Karpas-422 (cell line): ENCODE data around the gene USP22. TPM values are rescaled to one million over a fixed set of nuclear protein-coding genes. Genes with fewer than 3 reads are reported as not detected.

Source experiments
- DNase-seq: peaks from one replicate; pipeline ENCODE4 v3.0.0-alpha.2; 2015
- H2AFZ ChIP-seq: fragments of 200-600 bp; sonication (generic); 2 replicates; pipeline ENCODE4 v1.6.1; 2014; ENCODE audit warnings: antibody characterized with exemption, low read length, mixed read lengths
- H3K27ac ChIP-seq: fragments of 200-600 bp; sonication (generic); 2 replicates; pipeline ENCODE4 v1.5.1; 2014; ENCODE audit warnings: mild to moderate bottlenecking, low read length, moderate library complexity
- H3K27me3 ChIP-seq: fragments of 200-600 bp; sonication (generic); 2 replicates; pipeline ENCODE4 v1.6.1; 2014; ENCODE audit warnings: low read length, mixed read lengths
- H3K36me3 ChIP-seq: fragments of 200-600 bp; sonication (generic); 2 replicates; pipeline ENCODE4 v1.6.1; 2014; ENCODE audit warnings: low read length, mixed read lengths; ENCODE audit not compliant: insufficient read depth
- H3K4me1 ChIP-seq: fragments of 200-600 bp; sonication (generic); 2 replicates; pipeline ENCODE4 v1.6.1; 2014; ENCODE audit warnings: mild to moderate bottlenecking, low read length, mixed read lengths
- H3K4me2 ChIP-seq: fragments of 200-600 bp; sonication (generic); 2 replicates; pipeline ENCODE4 v1.6.1; 2014; ENCODE audit warnings: low read length, low read depth, mild to moderate bottlenecking; ENCODE audit not compliant: poor library complexity, severe bottlenecking
- H3K4me3 ChIP-seq: fragments of 200-600 bp; sonication (generic); 2 replicates; pipeline ENCODE4 v1.5.1; 2014; ENCODE audit warnings: mild to moderate bottlenecking, antibody characterized with exemption, low read length, mixed read lengths
- H3K79me2 ChIP-seq: fragments of 200-600 bp; sonication (generic); 2 replicates; pipeline ENCODE4 v1.6.1; 2014; ENCODE audit warnings: mild to moderate bottlenecking, low read length, mixed read lengths
- H3K9ac ChIP-seq: fragments of 200-600 bp; sonication (generic); 2 replicates; pipeline ENCODE4 v1.6.0; 2014; ENCODE audit warnings: low read length
- H3K9me2 ChIP-seq: fragments of 200-600 bp; sonication (generic), shearing (Covaris generic); replicated peaks from 2 replicates; pipeline ENCODE4 v1.6.0; 2014; ENCODE audit warnings: mild to moderate bottlenecking, low read length, moderate library complexity; ENCODE audit not compliant: insufficient read depth
- H3K9me3 ChIP-seq: fragments of 300-700, 200-600 bp; sonication (generic); 2 replicates; pipeline ENCODE4 v1.6.1; 2014; ENCODE audit warnings: low read length, mixed read lengths
- H4K20me1 ChIP-seq: fragments of 200-600 bp; sonication (generic); 2 replicates; pipeline ENCODE4 v1.6.1; 2014; ENCODE audit warnings: mild to moderate bottlenecking, antibody characterized with exemption, low read length, low read depth; ENCODE audit not compliant: insufficient read depth
- total RNA-seq: library from RNA; depleted of rRNA; stranded (reverse); fragments of >200 nt; shearing (Covaris generic); gene quantifications from 2 replicates; pipeline ENCODE4 v1.2.3, GENCODE V29; 2014; ENCODE audit warnings: low replicate concordance

The USP22 gene
- total RNA-seq, 1 experiment from 2014 or later, result 133 TPM

GRCh38 chr17:21043296-21044232, 753 bp upstream of the USP22 start:
- peaks cover 30% of the 10 kb centered on the region for H4K20me1 ChIP-seq
- peaks cover 41% of the 10 kb centered on the region for H3K79me2 ChIP-seq
- peak overlapping the region; percentile 100 for H3K4me2 ChIP-seq
- peaks cover 39% of the 10 kb centered on the region for H3K4me1 ChIP-seq
- peak overlapping the region; percentile 86 for H3K9ac ChIP-seq
- H2AFZ ChIP-seq, result peak overlapping the region; percentile 74
- no peaks in the 10 kb centered on the region for H3K9me3 ChIP-seq
- H3K27me3 ChIP-seq, result no peaks in the 10 kb centered on the region
- peak overlapping the region; percentile 74 for H3K4me3 ChIP-seq
- peaks cover 4% of the 10 kb centered on the region; the same call in 1 of the 2 replicates for H3K36me3 ChIP-seq
- peak overlapping the region; percentile 93 for H3K27ac ChIP-seq
- no peaks in the 10 kb centered on the region for H3K9me2 ChIP-seq
- DNase-seq, result peak; percentile 99

DNA sequence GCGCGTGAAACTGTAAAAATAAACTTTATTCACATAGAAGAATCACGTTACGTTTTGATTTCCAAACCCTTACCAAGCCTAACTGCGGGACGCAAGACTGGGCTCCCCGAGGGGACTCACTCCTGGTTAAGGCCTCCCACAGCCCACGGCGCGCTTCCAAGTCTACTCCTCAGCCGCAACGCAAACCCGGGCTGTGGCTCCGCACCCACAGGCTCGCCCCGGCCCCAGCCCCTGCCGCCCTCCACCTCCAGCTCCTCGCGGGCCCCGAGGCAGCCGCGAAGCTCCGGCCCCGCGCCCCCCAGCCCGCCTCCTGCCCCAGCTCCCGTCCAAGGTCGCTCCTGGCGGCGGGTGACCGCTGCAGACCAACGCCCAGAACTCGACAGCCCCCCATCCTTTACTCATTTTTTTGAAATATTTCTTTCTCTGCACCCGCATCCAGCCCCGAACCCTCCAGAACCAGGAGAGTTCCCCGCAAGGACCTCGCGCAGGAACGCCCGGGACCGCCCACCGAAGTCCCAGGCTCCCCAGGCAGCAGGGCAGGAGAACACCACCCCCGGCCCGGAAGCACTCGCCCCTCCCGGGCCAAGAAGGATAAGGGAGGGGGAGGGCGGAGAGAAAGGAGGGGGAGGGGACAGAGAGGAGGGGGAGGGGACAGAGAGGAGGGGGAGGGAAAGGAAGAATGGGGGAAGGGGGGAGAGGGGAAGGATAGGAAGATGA, 912 bp downstream of the USP22 start:
- Histone ChIP-seq H3K36me3 (peaks cover 14% of the 10 kb centered on the region; the same call in 1 of the 2 replicates), H3K27ac (peak overlapping the region; percentile 93), H3K9me2 (no peaks in the 10 kb centered on the region), H3K9ac (peak overlapping the region; percentile 100), H2AFZ (no peak overlapping the region), H3K79me2 (peaks cover 57% of the 10 kb centered on the region), H3K4me2 (peak overlapping the region; percentile 81), H4K20me1 (peaks cover 41% of the 10 kb centered on the region), H3K27me3 (no peaks in the 10 kb centered on the region), H3K4me3 (peak overlapping the region; percentile 89), H3K4me1 (peaks cover 55% of the 10 kb centered on the region), H3K9me3 (no peaks in the 10 kb centered on the region)
- DNase-seq, result peak; percentile 91

GRCh38 chr17:21039839-21040575, 2.8 kb downstream of the USP22 start:
- Histone ChIP-seq H2AFZ (no peak overlapping the region), H3K36me3 (peaks cover 24% of the 10 kb centered on the region; the same call in 1 of the 2 replicates), H3K79me2 (peaks cover 76% of the 10 kb centered on the region), H4K20me1 (peaks cover 57% of the 10 kb centered on the region), H3K4me1 (peaks cover 72% of the 10 kb centered on the region), H3K4me3 (peak overlapping the region; percentile 89), H3K9ac (peak overlapping the region; percentile 100), H3K27me3 (no peaks in the 10 kb centered on the region), H3K27ac (peak overlapping the region; percentile 93), H3K9me2 (no peaks in the 10 kb centered on the region), H3K4me2 (peak overlapping the region; percentile 81), H3K9me3 (no peaks in the 10 kb centered on the region)
- DNase-seq, result peak; percentile 70

- H3K4me3 ChIP-seq, result 0 out of 2 replicates have a peak overlapping the region, but pooled peaks have one; percentile 15
- H3K27me3 ChIP-seq, result no peaks in the 10 kb centered on the region
- no peak for DNase-seq
- no peaks in the 10 kb centered on the region for H3K9me3 ChIP-seq
- H3K4me2 ChIP-seq, result peak overlapping the region; percentile 52
- peaks cover 99% of the 10 kb centered on the region for H3K79me2 ChIP-seq
- 0 out of 2 replicates have a peak overlapping the region, but pooled peaks have one; percentile 12 for H3K27ac ChIP-seq
- peaks cover 84% of the 10 kb centered on the region for H4K20me1 ChIP-seq
- peaks cover 79% of the 10 kb centered on the region for H3K4me1 ChIP-seq
- no peak overlapping the region for H2AFZ ChIP-seq
- no peaks in the 10 kb centered on the region for H3K9me2 ChIP-seq
- H3K9ac ChIP-seq, result no peak overlapping the region
- peaks cover 46% of the 10 kb centered on the region for H3K36me3 ChIP-seq
Measured at GRCh38 chr17:21037117-21037803, 5.6 kb downstream of the USP22 start.

DNA sequence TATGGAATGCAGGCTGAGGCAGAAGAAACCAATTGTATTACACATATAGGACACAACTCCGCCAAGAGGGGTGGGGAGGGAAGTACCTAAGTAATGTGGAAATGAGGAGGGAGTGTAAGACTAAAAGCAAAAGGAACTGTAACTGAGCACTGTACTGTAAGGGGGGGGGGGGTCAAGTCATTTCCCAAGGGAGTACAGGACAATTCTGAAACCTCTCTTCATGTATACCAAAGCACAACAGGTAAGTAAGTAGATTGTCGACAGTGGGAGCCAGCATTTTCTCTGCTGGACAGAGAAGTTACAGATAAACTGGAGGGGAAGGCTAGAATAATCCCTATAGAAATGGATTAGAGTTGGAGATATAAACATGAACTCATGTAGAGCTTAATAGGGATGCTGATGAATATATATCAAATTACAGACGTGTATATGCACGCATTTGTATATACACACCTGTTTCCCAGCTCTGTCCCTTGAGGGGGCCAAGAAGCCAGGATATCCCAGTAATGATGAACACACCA, 6.4 kb downstream of the USP22 start:
- H3K9me3 ChIP-seq, result no peaks in the 10 kb centered on the region
- peak overlapping the region; percentile 52 for H3K4me2 ChIP-seq
- no peak overlapping the region for H3K4me3 ChIP-seq
- no peaks in the 10 kb centered on the region for H3K9me2 ChIP-seq
- peaks cover 81% of the 10 kb centered on the region for H3K4me1 ChIP-seq
- H2AFZ ChIP-seq, result no peak overlapping the region
- DNase-seq, result no peak
- peaks cover 54% of the 10 kb centered on the region for H3K36me3 ChIP-seq
- H3K27me3 ChIP-seq, result no peaks in the 10 kb centered on the region
- H4K20me1 ChIP-seq, result peaks cover 86% of the 10 kb centered on the region
- peak overlapping the region; percentile 12; the same call in 1 of the 2 replicates for H3K27ac ChIP-seq
- peaks cover 100% of the 10 kb centered on the region for H3K79me2 ChIP-seq
- H3K9ac ChIP-seq, result no peak overlapping the region

DNA sequence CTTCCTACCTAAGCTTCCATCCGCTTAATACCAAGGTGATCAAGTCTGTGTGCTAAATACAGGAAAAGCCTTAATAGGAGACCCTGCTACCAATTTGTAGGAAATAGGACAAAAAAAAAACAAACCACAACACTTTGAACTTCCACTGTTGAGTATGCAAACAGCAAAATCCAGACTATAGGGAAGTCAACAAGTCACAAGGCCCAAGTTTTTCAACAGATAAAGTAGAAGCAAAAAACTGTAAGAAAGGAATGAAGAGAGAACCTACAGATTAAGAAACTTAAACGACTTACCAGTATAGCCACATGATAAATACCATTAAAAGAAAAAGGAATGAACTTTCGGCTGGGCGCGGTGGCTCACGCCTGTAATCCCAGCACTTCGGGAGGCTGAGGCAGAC, 7.4 kb downstream of the USP22 start:
- Histone ChIP-seq H3K4me3 (peak overlapping the region; percentile 18; the same call in 1 of the 2 replicates), H3K36me3 (peaks cover 60% of the 10 kb centered on the region), H2AFZ (no peak overlapping the region), H3K27ac (peak overlapping the region; percentile 35), H3K4me2 (peak overlapping the region; percentile 26), H3K9me3 (no peaks in the 10 kb centered on the region), H3K4me1 (peaks cover 73% of the 10 kb centered on the region), H3K79me2 (peaks cover 100% of the 10 kb centered on the region), H3K27me3 (no peaks in the 10 kb centered on the region), H3K9me2 (no peaks in the 10 kb centered on the region), H4K20me1 (peaks cover 85% of the 10 kb centered on the region), H3K9ac (peak overlapping the region; percentile 11; the same call in 1 of the 2 replicates)
- no peak for DNase-seq
